LHCN-M2 (cell line): Measurements from ENCODE around the gene ACTG1. TPM values are rescaled to one million over a fixed set of nuclear protein-coding genes. Genes with fewer than 3 reads are reported as not detected.

Experiments
- DNase-seq: peaks from one replicate; pipeline ENCODE4 v3.0.0-alpha.2; 2012; ENCODE audit warnings: low read depth
- polyA plus RNA-seq: library from polyadenylated mRNA; unstranded; fragments of >200 nt; gene quantifications from one replicate; pipeline ENCODE4 v1.2.1, GENCODE V29; 2012; ENCODE audit warnings: missing spikeins
- total RNA-seq: library from RNA; depleted of rRNA; stranded (reverse); fragments of >200 nt; gene quantifications from 2 replicates; pipeline ENCODE4 v1.2.3, GENCODE V29; 2014; rRNA removed

Gene ACTG1
- total RNA-seq: 6,893 and 8,596 TPM in 2 replicates
- polyA plus RNA-seq: 8,200 TPM

- DNase-seq: peak; percentile 92
Observed at GRCh38 chr17:81512562-81513371, at the start of gene ACTG1. TSS of gene ACTG1 (minus strand) at chr17:81512799. CDS start at chr17:81512354, 445 bp downstream.

- DNase-seq: peak; percentile 65
Observed at GRCh38 chr17:81561494-81561885, 48.9 kb upstream of the ACTG1 start.

GRCh38 chr17:81558941-81559806, 46.6 kb upstream of the ACTG1 start:
- no peak for DNase-seq

- no peak for DNase-seq
Observed at GRCh38 chr17:81558115-81558468, 45.5 kb upstream of the ACTG1 start.

GRCh38 chr17:81557276-81558114, 44.9 kb upstream of the ACTG1 start:
- no peak for DNase-seq

- no peak for DNase-seq
Observed at GRCh38 chr17:81556863-81557262, 44.3 kb upstream of the ACTG1 start.

- DNase-seq: peak; percentile 65
Observed at GRCh38 chr17:81556175-81556691, 43.6 kb upstream of the ACTG1 start.

- peak; percentile 94 for DNase-seq
Observed at GRCh38 chr17:81553616-81554181, 41.1 kb upstream of the ACTG1 start.

GRCh38 chr17:81553018-81553615, 40.5 kb upstream of the ACTG1 start:
- DNase-seq: peak; percentile 81

GRCh38 chr17:81552244-81553017, 39.8 kb upstream of the ACTG1 start, which contains the start of gene FAAP100:
TSS of gene FAAP100 (minus strand) at chr17:81552353. CDS start at chr17:81552330, 23 bp downstream.
- DNase-seq: peak; percentile 71

GRCh38 chr17:81551458-81552243, 39.1 kb upstream of the ACTG1 start:
- peak; percentile 69 for DNase-seq

- no peak for DNase-seq
Observed at GRCh38 chr17:81550830-81551457, 38.3 kb upstream of the ACTG1 start.

- no peak for DNase-seq
Observed at GRCh38 chr17:81550285-81550684, 37.7 kb upstream of the ACTG1 start.

- DNase-seq: no peak
Observed at GRCh38 chr17:81549826-81550225, 37.2 kb upstream of the ACTG1 start.

GRCh38 chr17:81549031-81549557, 36.5 kb upstream of the ACTG1 start:
- DNase-seq: no peak

GRCh38 chr17:81547614-81547982, 35.0 kb upstream of the ACTG1 start:
- DNase-seq: no peak

GRCh38 chr17:81546906-81547613, 34.5 kb upstream of the ACTG1 start:
- DNase-seq: no peak
